Vagina (tissue), 2 donors: ENCODE data around the gene ITPR3.

ENCODE experiments used
- POLR2A ChIP-seq, 2 donors: fragments of 450-650 bp; IDR thresholded peaks; one replicate each; pipeline ENCODE4 v1.6.1; 2017; ENCODE audit warnings: antibody characterized with exemption in 2 of 2, mild to moderate bottlenecking in 2 of 2, moderate library complexity in 2 of 2
- POLR2AphosphoS5 ChIP-seq, 2 donors: sonication (generic); formaldehyde crosslinking; IDR thresholded peaks; one replicate each; pipeline ENCODE4 v1.9.0; 2017; ENCODE audit warnings: antibody characterized with exemption in 2 of 2, mild to moderate bottlenecking in 2 of 2, low read depth in 1 of 2; ENCODE audit not compliant: insufficient read depth in 1 of 2

DNA sequence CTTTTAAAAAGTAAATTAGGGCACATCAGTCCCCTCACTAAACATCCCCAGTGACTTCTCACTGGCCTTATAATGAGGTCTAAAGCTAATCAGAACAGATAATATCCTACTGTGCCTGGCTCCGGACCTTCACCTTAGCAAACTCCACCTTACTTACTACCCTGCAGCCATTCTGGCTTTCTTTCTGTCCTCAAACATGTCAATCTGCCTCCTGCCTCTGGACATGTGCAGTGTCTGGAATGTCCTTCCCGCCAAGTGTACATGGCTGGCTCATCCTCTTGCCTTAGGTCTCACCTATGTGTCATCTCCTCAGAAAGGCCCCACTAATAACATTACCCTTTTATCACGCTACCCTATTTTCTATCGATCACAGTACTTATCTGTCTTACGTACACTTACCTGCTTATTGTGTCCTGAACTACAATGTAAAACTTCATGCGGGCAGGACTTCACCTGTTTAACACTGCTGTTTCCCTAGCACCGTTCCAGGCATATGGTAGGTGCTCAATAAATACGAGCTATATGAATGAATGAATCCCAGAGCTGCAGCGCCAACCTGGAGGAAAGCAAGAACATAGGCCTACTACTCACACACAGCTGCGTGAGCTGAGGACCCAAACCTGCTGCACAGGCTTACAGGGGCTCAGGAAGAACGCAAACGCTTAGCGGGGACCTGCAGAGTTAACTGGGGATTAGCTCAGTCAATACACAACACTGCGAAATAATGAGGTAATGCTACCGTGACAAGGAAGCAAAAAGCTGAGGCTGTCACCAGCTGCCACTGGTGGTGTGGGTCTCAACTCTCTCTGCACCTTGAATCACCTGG lies 89.4 kb downstream of the ITPR3 start:
- TF ChIP-seq POLR2AphosphoS5 (IDR thresholded peaks at IDR 0.05; ENCODE audit: insufficient read depth in 1 of 2, low read depth in 1 of 2), result no peak
- TF ChIP-seq POLR2A (IDR thresholded peaks at IDR 0.05), result no peak
